Measurements from ENCODE around the gene BAIAP3.

DNA sequence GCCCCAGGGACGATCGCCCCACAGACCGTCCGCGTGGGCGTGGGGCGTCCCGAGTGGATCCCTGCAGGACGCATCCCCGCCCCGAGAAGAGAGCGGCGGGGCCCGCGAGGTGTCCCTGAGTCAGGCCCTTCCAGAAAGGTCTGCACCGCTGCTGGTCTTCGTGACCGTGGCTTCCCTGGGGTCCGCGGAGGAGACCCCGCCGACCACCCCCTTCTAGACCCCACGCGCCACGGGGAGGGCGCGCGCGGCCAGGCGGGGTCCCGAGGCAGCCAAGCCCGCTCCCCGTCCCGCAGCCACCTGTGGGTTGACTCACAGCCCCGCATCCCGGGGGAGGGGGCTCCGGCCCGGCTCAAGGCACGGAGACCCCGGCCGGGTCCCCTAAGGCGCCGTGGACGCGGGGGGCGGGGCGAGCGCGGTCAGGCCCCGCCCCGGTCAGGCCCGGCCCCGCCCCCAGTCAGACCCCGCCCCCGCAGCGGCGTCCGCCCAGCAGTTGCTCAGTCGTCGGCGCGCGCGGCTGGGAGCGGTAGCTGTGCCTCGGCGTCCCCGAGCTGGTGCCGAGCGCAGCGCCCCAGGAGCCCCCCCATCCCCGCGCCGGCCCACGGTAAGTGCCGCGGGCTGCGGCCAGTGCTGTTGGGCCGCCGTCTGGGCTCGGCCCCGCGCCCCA, at the start of gene BAIAP3:
- TF ChIP-seq, protein P1, sequence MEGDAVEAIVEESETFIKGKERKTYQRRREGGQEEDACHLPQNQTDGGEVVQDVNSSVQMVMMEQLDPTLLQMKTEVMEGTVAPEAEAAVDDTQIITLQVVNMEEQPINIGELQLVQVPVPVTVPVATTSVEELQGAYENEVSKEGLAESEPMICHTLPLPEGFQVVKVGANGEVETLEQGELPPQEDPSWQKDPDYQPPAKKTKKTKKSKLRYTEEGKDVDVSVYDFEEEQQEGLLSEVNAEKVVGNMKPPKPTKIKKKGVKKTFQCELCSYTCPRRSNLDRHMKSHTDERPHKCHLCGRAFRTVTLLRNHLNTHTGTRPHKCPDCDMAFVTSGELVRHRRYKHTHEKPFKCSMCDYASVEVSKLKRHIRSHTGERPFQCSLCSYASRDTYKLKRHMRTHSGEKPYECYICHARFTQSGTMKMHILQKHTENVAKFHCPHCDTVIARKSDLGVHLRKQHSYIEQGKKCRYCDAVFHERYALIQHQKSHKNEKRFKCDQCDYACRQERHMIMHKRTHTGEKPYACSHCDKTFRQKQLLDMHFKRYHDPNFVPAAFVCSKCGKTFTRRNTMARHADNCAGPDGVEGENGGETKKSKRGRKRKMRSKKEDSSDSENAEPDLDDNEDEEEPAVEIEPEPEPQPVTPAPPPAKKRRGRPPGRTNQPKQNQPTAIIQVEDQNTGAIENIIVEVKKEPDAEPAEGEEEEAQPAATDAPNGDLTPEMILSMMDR (IDR thresholded peaks at IDR 0.05) = no peak
- TF ChIP-seq POLR2A (IDR thresholded peaks at IDR 0.05) = no peak
